Right atrium auricular region (tissue), 2 donors: Measurements from ENCODE around the gene FRAS1. TPM values are rescaled to one million over a fixed set of nuclear protein-coding genes. Genes with fewer than 3 reads are reported as not detected.

Source experiments
- DNase-seq: peaks from one replicate; pipeline ENCODE4 v3.0.0-alpha.2; 2019; ENCODE audit warnings: low spot score
- H3K27ac ChIP-seq, 2 donors: fragments of 200-600 bp; sonication (generic); 1 replicate in 1 of 2; 2 replicates in 1 of 2; pipeline ENCODE4 v1.5.1; 2016 to 2019
- H3K27me3 ChIP-seq, 2 donors: fragments of 200-600 bp; sonication (generic); one replicate each; pipeline versions ENCODE4 v1.5.1 to v1.6.0; 2017 to 2019
- H3K36me3 ChIP-seq: fragments of 200-600 bp; sonication (generic); one replicate; pipeline ENCODE4 v1.5.1; 2016
- H3K4me1 ChIP-seq, 2 donors: fragments of 200-600 bp; sonication (generic); one replicate each; pipeline versions ENCODE4 v1.5.1 to v1.6.0; 2017 to 2019
- H3K4me3 ChIP-seq, 2 donors: fragments of 200-600 bp; sonication (generic); 1 replicate in 1 of 2; 2 replicates in 1 of 2; pipeline ENCODE4 v1.5.1; 2017 to 2019; ENCODE audit warnings: mild to moderate bottlenecking in 1 of 2, moderate library complexity in 1 of 2
- H3K9me3 ChIP-seq, 2 donors: fragments of 200-600 bp; sonication (generic); one replicate each; pipeline ENCODE4 v1.5.1; 2019
- CTCF ChIP-seq, 2 donors: fragments of 200-600 bp; sonication (generic); IDR thresholded peaks; one replicate each; pipeline ENCODE4 v1.5.1; 2019; ENCODE audit warnings: antibody characterized with exemption in 2 of 2
- total RNA-seq, 2 donors: library from RNA; depleted of rRNA; stranded (reverse); fragments of >200 nt; gene quantifications; one replicate each; pipeline ENCODE4 v1.1.0, GENCODE V29; 2016

The FRAS1 gene
- total RNA-seq, 2 donors from 2014 or later = 5.8 to 12.9 TPM

DNA sequence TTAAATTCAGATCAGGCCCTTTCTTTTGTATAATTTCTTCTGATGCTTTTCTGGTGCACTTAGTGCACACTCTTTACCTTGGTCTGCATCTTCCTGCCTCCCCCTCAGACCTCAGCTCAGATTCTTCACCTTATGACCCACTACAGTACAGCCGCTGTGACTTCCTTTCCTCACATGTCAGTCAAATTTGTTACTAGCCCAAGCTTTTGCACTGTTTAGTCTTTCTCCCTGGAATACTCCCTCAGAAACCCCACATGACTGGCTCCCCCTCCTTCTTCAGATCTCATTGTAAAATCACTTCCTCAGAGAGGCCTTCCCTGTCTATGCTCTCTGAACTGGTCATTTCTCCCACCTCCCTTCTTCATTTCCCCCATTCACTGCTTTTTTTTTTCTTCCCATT lies 132.9 kb downstream of the FRAS1 start:
- no peaks in the 10 kb centered on the region for H3K36me3 ChIP-seq
- no peak for DNase-seq
- no peak overlapping the region for H3K27ac ChIP-seq
- no peaks in the 10 kb centered on the region for H3K9me3 ChIP-seq
- no peaks in the 10 kb centered on the region for H3K27me3 ChIP-seq
- H3K4me3 ChIP-seq = no peak overlapping the region
- H3K4me1 ChIP-seq = no peaks in the 10 kb centered on the region
- TF ChIP-seq CTCF (IDR thresholded peaks at IDR 0.05) = no peak

DNA sequence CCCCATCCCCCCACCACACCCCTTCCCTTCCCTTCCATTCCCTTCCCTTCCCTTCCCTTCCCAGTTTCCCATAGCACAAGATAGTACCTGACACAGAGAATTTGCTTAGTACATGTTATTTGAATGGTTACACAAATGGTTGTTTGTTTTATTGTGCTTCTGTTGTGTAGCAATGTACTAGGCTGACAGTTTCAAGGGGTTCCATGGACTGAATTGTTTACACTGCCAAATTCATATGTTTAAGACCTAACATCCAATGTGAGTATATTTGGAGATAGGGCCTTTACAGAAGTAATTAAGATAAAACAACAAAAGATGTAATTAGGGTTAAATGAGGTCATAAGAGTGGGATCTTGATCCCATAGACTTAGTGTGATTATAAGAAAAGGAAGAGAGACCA lies 133.5 kb downstream of the FRAS1 start:
- H3K27ac ChIP-seq = no peak overlapping the region
- no peak for TF ChIP-seq CTCF (IDR thresholded peaks at IDR 0.05)
- no peaks in the 10 kb centered on the region for H3K4me1 ChIP-seq
- H3K36me3 ChIP-seq = no peaks in the 10 kb centered on the region
- no peaks in the 10 kb centered on the region for H3K9me3 ChIP-seq
- H3K4me3 ChIP-seq = no peak overlapping the region
- DNase-seq = no peak
- H3K27me3 ChIP-seq = no peaks in the 10 kb centered on the region

GRCh38 chr4:78197947-78198346 lies 140.8 kb downstream of the FRAS1 start:
- Histone ChIP-seq H3K27ac (no peak overlapping the region), H3K36me3 (no peaks in the 10 kb centered on the region), H3K27me3 (no peaks in the 10 kb centered on the region), H3K4me3 (no peak overlapping the region), H3K9me3 (no peaks in the 10 kb centered on the region), H3K4me1 (no peaks in the 10 kb centered on the region)
- DNase-seq = no peak
- no peak for TF ChIP-seq CTCF (IDR thresholded peaks at IDR 0.05)

DNA sequence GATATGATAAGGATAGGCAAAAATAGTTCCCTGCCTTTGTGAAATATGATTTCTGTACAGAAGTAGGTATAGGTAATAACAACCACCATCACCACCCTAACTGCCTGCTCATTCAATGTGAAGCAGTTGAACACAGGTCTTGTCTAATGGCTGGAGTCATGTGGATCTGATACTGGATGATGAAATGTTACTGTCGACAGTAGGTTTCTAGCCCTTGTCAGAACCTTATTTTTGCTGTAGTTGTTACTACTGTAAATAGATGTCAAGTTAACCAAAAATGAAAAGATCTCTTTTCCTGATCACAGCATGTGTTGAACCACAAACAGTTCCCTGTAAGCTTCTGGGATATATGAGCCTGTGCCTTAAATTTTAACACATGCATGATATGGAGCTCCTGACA lies 142.9 kb downstream of the FRAS1 start:
- Histone ChIP-seq H3K4me3 (no peak overlapping the region), H3K27ac (no peak overlapping the region), H3K27me3 (no peaks in the 10 kb centered on the region), H3K4me1 (no peaks in the 10 kb centered on the region), H3K36me3 (no peaks in the 10 kb centered on the region), H3K9me3 (no peaks in the 10 kb centered on the region)
- no peak for TF ChIP-seq CTCF (IDR thresholded peaks at IDR 0.05)
- DNase-seq = no peak

GRCh38 chr4:78200949-78201348 lies 143.8 kb downstream of the FRAS1 start:
- H3K36me3 ChIP-seq = no peaks in the 10 kb centered on the region
- H3K9me3 ChIP-seq = no peaks in the 10 kb centered on the region
- no peaks in the 10 kb centered on the region for H3K4me1 ChIP-seq
- H3K27ac ChIP-seq = no peak overlapping the region
- TF ChIP-seq CTCF (IDR thresholded peaks at IDR 0.05) = no peak
- no peaks in the 10 kb centered on the region for H3K27me3 ChIP-seq
- no peak overlapping the region for H3K4me3 ChIP-seq
- DNase-seq = no peak

GRCh38 chr4:78204176-78204575 lies 147.1 kb downstream of the FRAS1 start:
- no peak overlapping the region for H3K4me3 ChIP-seq
- TF ChIP-seq CTCF (IDR thresholded peaks at IDR 0.05) = no peak
- H3K4me1 ChIP-seq = no peaks in the 10 kb centered on the region
- no peak for DNase-seq
- no peaks in the 10 kb centered on the region for H3K27me3 ChIP-seq
- no peak overlapping the region for H3K27ac ChIP-seq
- H3K36me3 ChIP-seq = no peaks in the 10 kb centered on the region
- no peaks in the 10 kb centered on the region for H3K9me3 ChIP-seq
